Left ventricle myocardium inferior (tissue), 1 donor: ENCODE measurements around the gene SLC12A7. TPM values are rescaled to one million over a fixed set of nuclear protein-coding genes. Genes with fewer than 3 reads are reported as not detected.
A peak's percentile ranks its signal among the peaks of the same experiment; 100 is the strongest.

Experiments
- DNase-seq: peaks from one replicate; pipeline ENCODE4 v3.0.0-alpha.2; 2020
- H3K27ac ChIP-seq: fragments of 200-600 bp; replicated peaks from 2 replicates; pipeline ENCODE4 v1.8.0; 2021
- H3K27me3 ChIP-seq: fragments of 200-600 bp; 2 replicates; pipeline ENCODE4 v1.8.0; 2021; ENCODE audit warnings: low read depth
- H3K36me3 ChIP-seq: fragments of 200-600 bp; 2 replicates; pipeline ENCODE4 v1.8.0; 2021
- H3K4me1 ChIP-seq: fragments of 200-600 bp; 2 replicates; pipeline ENCODE4 v1.8.0; 2021
- H3K4me3 ChIP-seq: fragments of 200-600 bp; 2 replicates; pipeline ENCODE4 v1.8.0; 2021; ENCODE audit warnings: mild to moderate bottlenecking, moderate library complexity
- H3K9me3 ChIP-seq: fragments of 200-600 bp; replicated peaks from 2 replicates; pipeline ENCODE4 v1.8.0; 2021
- intact Hi-C: fragments of 100-400 bp; cut with micrococcal nuclease; formaldehyde crosslinking; loops from one replicate; pipeline ENCODE4 v1.11.0; 2022
- total RNA-seq: library from RNA; stranded (reverse); fragmentation: NEBNext Ultra II Directional; extraction: Animal tissue kit (Norgen Biotek cat#: 25700); gene quantifications from one replicate; pipeline ENCODE4 v1.2.1, GENCODE V29; 2021
- TF ChIP-seq, protein P1 (sequence below): fragments of 200-600 bp; IDR thresholded peaks from 2 replicates; pipeline ENCODE4 v1.8.0; 2021; ENCODE audit warnings: antibody characterized with exemption, mild to moderate bottlenecking, borderline replicate concordance
- donor health status: DM: no; HTN: yes; CAD: no; lungs with severe emphysema.

Gene SLC12A7
- total RNA-seq, 1 donor from 2014 or later, result 140 TPM

DNA sequence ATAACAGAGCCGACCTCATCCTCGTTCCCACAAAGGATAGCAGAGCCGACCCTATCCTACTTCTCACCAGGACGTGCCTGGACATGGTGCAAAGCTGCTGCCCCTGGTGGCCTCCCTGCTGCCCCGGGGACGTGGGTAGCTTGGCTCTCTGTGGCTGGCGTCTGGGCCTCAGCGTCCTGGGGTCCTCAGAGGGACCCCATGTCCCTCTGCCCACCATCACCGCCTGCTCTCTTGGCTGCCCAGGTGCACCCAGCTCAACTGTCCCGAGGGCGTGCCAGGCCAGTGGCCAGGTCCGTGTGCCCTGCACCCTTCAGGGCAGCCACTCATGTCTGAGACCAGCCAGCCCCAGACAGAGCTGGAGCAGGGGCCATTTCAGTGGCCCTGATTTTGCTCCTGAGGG lies 94.8 kb downstream of the SLC12A7 start:
- TF ChIP-seq, protein P1, sequence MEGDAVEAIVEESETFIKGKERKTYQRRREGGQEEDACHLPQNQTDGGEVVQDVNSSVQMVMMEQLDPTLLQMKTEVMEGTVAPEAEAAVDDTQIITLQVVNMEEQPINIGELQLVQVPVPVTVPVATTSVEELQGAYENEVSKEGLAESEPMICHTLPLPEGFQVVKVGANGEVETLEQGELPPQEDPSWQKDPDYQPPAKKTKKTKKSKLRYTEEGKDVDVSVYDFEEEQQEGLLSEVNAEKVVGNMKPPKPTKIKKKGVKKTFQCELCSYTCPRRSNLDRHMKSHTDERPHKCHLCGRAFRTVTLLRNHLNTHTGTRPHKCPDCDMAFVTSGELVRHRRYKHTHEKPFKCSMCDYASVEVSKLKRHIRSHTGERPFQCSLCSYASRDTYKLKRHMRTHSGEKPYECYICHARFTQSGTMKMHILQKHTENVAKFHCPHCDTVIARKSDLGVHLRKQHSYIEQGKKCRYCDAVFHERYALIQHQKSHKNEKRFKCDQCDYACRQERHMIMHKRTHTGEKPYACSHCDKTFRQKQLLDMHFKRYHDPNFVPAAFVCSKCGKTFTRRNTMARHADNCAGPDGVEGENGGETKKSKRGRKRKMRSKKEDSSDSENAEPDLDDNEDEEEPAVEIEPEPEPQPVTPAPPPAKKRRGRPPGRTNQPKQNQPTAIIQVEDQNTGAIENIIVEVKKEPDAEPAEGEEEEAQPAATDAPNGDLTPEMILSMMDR, result no peak
- Histone ChIP-seq H3K4me3 (no peak overlapping the region), H3K27me3 (no peaks in the 10 kb centered on the region), H3K4me1 (peaks cover 7% of the 10 kb centered on the region), H3K27ac (no peak overlapping the region), H3K36me3 (no peaks in the 10 kb centered on the region), H3K9me3 (no peaks in the 10 kb centered on the region)
- intact Hi-C loops, result no loop called here
- peak; percentile 10 for DNase-seq

DNA sequence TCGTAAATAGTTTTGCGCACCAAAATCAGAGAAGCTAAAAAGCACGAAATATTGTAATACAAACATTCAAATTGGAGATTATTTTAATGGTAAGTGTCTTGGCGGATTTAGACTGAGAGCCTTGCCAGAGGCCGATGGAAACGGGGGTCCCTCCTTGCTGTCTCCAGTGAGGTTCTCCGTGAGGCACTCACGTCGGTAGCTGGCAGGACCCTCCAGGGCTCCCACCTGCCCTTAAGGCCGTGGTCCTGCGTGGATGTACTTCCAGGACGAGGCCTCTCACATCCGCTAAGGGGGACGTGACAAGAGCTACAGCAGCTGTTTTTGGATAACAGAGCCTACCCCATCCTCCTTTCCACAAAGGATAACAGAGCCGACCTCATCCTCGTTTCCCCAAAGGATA lies 95.4 kb downstream of the SLC12A7 start:
- Histone ChIP-seq H3K4me3 (no peak overlapping the region), H3K36me3 (no peaks in the 10 kb centered on the region), H3K4me1 (peaks cover 7% of the 10 kb centered on the region), H3K27ac (no peak overlapping the region), H3K9me3 (no peaks in the 10 kb centered on the region), H3K27me3 (no peaks in the 10 kb centered on the region)
- intact Hi-C loops, result no loop called here
- TF ChIP-seq, protein P1, result no peak
- peak; percentile 4 for DNase-seq

DNA sequence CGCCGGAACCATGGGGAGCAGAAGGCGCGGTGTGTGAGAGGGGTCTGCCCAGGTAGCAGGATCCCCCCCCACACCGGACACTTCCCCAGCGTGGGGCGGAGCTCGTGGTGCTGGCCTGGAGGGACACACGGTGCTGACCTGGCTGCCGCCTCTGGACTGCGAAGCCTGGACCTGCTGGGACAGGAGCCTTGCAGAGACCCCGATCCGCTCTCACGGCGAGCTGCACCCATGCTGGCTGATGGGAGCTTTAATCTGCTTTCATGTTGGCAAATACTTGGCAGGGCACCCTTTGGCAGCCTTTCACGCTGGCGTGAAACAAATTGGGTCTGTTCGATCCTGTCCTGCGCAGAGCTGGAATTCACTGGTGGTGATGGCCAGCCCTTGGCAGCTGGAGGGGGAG lies 95.8 kb downstream of the SLC12A7 start:
- intact Hi-C loops, result no loop called here
- Histone ChIP-seq H3K4me3 (no peak overlapping the region), H3K27me3 (no peaks in the 10 kb centered on the region), H3K36me3 (no peaks in the 10 kb centered on the region), H3K27ac (no peak overlapping the region), H3K9me3 (no peaks in the 10 kb centered on the region), H3K4me1 (peaks cover 9% of the 10 kb centered on the region)
- TF ChIP-seq, protein P1, result no peak
- DNase-seq, result peak; percentile 13

DNA sequence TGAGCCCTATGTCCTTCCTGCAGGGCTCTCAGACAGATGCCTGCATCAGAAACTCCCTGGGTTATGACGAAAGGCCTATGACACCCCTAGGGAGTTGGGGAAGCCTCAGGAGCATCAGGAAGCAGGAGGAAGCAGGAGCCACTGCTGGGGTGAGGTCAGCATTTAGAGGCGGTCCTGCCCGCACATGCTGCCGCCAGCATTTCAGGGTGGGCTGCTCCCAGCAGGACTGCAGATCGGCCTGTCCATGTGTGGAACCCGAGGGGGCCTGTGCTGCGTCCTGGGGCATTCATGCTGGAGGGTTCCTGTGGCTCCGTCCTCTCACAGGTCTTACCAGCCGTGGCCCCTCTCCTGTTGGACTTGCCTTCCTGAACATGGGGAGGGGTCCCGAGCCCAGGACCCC lies 96.4 kb downstream of the SLC12A7 start:
- intact Hi-C loops, result no loop called here
- TF ChIP-seq, protein P1, result no peak
- H3K9me3 ChIP-seq, result no peaks in the 10 kb centered on the region
- H3K4me1 ChIP-seq, result peaks cover 14% of the 10 kb centered on the region
- H3K36me3 ChIP-seq, result no peaks in the 10 kb centered on the region
- no peak overlapping the region for H3K27ac ChIP-seq
- DNase-seq, result peak; percentile 6
- H3K27me3 ChIP-seq, result peaks cover 3% of the 10 kb centered on the region
- H3K4me3 ChIP-seq, result no peak overlapping the region

DNA sequence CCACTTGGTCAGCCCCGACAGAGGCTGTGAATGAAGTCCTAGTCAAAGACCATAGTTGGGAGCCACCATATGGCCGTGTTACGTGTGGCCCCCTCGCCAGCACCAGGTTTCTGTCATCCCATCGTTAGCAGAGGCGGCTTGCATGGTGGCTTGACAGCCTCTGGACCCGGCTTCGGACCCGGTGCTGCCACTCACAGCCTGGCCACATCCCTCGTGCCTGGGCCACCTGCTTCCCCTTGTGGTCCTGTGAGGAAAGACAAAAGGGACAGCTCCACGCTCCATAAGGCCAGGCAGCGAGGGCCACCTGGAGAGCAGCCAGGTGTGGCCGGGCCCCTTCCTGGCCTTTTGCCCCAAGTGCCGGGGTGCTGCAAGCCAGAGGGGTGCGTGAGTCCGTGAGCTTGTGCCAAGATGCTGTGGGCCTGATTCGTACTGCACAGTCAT lies 97.1 kb downstream of the SLC12A7 start:
- DNase-seq, result peak; percentile 15
- H3K4me3 ChIP-seq, result no peak overlapping the region
- peaks cover 8% of the 10 kb centered on the region for H3K27me3 ChIP-seq
- TF ChIP-seq, protein P1, result no peak
- peaks cover 21% of the 10 kb centered on the region for H3K4me1 ChIP-seq
- H3K27ac ChIP-seq, result no peak overlapping the region
- intact Hi-C loops, result no loop called here
- H3K9me3 ChIP-seq, result no peaks in the 10 kb centered on the region
- H3K36me3 ChIP-seq, result no peaks in the 10 kb centered on the region

DNA sequence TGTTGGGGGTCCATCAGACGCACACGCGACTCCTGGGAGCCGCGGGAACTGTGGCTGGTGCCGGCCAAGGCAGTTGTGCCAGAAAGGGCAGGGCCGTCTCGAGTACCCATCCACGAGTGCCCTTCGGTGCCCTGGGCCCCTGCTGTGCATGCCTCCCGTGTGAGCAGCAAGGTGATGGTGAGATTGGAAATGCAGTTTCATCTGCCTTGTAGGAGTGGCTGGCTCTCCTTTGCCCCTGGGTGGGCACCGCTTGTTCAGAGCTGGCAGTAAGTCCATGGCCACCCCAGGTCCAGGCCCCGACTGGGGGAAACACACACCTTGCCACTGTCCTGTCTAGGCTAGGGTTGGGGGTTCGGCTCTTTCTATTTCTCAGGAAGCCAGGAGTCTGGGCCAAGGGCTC lies 97.5 kb downstream of the SLC12A7 start:
- DNase-seq, result peak; percentile 2
- Histone ChIP-seq H3K9me3 (no peaks in the 10 kb centered on the region), H3K27ac (no peak overlapping the region), H3K27me3 (peaks cover 13% of the 10 kb centered on the region), H3K4me3 (no peak overlapping the region), H3K4me1 (peaks cover 26% of the 10 kb centered on the region), H3K36me3 (no peaks in the 10 kb centered on the region)
- TF ChIP-seq, protein P1, result no peak
- intact Hi-C loops, result no loop called here
